H1 (cell line): ENCODE data around the gene RBM18. TPM values are rescaled to one million over a fixed set of nuclear protein-coding genes. Genes with fewer than 3 reads are reported as not detected.

Experiments used
- CREB1 ChIP-seq: IDR thresholded peaks from 2 replicates; pipeline ENCODE4 v1.6.1; 2012; ENCODE audit warnings: inconsistent platforms
- E2F6 ChIP-seq: IDR thresholded peaks from 2 replicates; pipeline ENCODE4 v1.6.1; 2012; ENCODE audit warnings: inconsistent platforms
- GTF2F1 ChIP-seq: IDR thresholded peaks from 2 replicates; pipeline ENCODE4 v1.6.1; 2012; ENCODE audit warnings: low read depth, low read length, improper control_type of control experiment, borderline replicate concordance
- NRF1 ChIP-seq: IDR thresholded peaks from 2 replicates; pipeline ENCODE4 v1.6.1; 2011; ENCODE audit warnings: mild to moderate bottlenecking, low read depth, low read length, improper control_type of control experiment
- RAD21 ChIP-seq, 2 experiments: IDR thresholded peaks in 1 of 2; conservative IDR thresholded peaks in 1 of 2; 2 replicates each; pipeline ENCODE4 v1.6.1; 2011; ENCODE audit warnings: low read depth in 2 of 2, low read length in 2 of 2, improper control_type of control experiment in 1 of 2, inconsistent platforms in 1 of 2, mild to moderate bottlenecking in 1 of 2, moderate library complexity in 1 of 2
- TCF12 ChIP-seq: IDR thresholded peaks from 2 replicates; pipeline ENCODE4 v1.6.1; 2011; ENCODE audit warnings: low read depth, mild to moderate bottlenecking, low read length
- polyA plus RNA-seq, 7 experiments: library from polyadenylated mRNA; depleted of rRNA in 3 of 7; stranded (reverse) in 5 of 7; unstranded in 2 of 7; fragments of >200 nt in 5 of 7; fragments of 200-250 nt in 2 of 7; gene quantifications; 1 replicate in 5 of 7; 2 replicates in 1 of 7; 4 replicates in 1 of 7; pipeline versions ENCODE4 v1.2.1 to v1.2.3, GENCODE V29; 2011 to 2013; ENCODE audit warnings: missing spikeins in 2 of 7, mixed read lengths in 2 of 7
- total RNA-seq: library from RNA; stranded (reverse); fragmentation: NEBNext Ultra II Directional; extraction: Animal tissue kit (Norgen Biotek cat#: 25700); gene quantifications from 2 replicates; pipeline ENCODE4 v1.2.1, GENCODE V29; 2021

Gene RBM18
- total and polyA plus RNA-seq, 2 of the 8 experiments (the other 6 are each of a cell fraction or from before 2014, with no cell fraction given) = 5.9 to 14.3 TPM

DNA sequence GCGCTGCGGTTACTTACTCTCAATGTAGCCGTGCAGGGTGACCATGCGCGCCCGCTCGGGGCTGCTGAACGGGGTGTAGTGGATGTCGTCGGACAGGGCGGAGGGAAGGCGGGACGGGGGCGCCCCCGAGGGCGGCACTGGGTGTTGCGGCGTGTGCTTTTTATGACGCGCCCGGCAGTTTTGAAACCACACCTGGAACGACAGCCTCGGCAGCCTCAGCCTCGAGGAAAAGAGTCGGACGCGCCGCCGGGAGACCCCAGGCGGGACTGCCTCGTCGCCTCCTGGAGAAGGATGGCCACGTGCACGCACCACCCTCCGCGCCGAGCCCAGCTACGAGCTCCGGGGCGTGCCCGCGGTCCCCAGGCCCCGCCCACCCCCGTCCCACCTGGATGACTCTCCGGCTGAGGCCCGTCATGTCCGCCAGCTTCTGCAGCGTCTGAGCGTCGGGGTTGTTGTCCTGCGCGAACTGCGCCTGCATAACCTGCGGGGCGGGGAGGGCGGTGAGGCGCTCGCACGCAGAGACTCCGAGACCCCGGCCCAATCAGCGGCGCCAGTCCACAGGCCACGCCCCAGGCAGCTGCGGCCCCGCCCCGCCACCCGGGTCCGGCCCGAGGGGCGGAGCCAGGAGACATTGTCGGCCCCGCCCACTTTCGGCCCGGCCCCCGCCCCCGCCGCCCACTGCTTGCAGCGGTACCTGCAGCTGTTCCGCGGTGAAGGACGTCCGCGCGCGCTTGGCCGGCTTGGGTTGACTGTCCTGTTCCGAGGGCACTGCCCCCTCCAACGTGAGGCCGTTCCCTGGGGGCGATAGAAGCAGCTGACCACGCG is 50.8 kb downstream of the RBM18 start (continued):
- 0 out of 2 replicates have a peak, but pooled peaks have one; percentile 25 for TF ChIP-seq GTF2F1
- TF ChIP-seq CREB1 = peak; percentile 86
- no peak for TF ChIP-seq TCF12
- peak; percentile 18 to 20; a peak in 3 of 4 replicates for TF ChIP-seq RAD21 (IDR thresholded peaks at IDR 0.05 in 1 of 2, conservative IDR thresholded peaks at IDR 0.05 in 1 of 2; ENCODE audit: low read depth in 2 of 2, low read length in 2 of 2)
- TF ChIP-seq E2F6 = peak; percentile 99
- TF ChIP-seq NRF1 = no peak
